GM21447 (cell line): ENCODE data around the gene GRHPR.
"Not testable (repeated sequence)": the region's sequence is repeated elsewhere in the genome, so short reads cannot be mapped to it uniquely, and the experiment has no call there.

Source experiments
- ATAC-seq: cut with Tn5 transposase; IDR thresholded peaks from one replicate; pipeline ENCODE4 v1.9.1; 2021; ENCODE audit not compliant: unreplicated experiment

GRHPR gene

DNA sequence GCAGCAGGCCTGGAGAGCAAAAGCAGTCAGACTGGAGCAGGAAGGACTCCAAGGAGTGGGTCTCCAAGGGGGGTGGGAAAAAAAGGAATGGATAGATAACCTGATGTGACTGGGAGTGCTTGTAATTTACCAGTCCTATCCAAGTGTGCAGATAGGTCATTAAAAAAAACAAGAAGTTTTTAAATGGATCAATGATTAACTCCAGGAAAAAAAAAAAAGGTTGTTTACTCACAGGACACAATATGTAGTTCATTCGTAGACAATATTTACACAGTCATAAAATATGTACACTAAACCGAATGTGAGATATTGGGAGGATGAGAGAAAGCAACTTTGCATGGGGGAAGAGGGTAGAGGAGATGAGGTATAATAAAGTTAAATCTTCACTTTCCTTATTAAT, 22.4 kb downstream of the GRHPR start:
- no peak for ATAC-seq

GRCh38 chr9:37445832-37446231, 23.3 kb downstream of the GRHPR start:
- no peak for ATAC-seq

- ATAC-seq, result no peak
These were observed 23.9 kb downstream of the GRHPR start for GRCh38 chr9:37446401-37446800.

GRCh38 chr9:37447111-37447510, 24.6 kb downstream of the GRHPR start:
- ATAC-seq, result no peak

- ATAC-seq, result no peak
These were observed 27.6 kb downstream of the GRHPR start for GRCh38 chr9:37449862-37450632.

DNA sequence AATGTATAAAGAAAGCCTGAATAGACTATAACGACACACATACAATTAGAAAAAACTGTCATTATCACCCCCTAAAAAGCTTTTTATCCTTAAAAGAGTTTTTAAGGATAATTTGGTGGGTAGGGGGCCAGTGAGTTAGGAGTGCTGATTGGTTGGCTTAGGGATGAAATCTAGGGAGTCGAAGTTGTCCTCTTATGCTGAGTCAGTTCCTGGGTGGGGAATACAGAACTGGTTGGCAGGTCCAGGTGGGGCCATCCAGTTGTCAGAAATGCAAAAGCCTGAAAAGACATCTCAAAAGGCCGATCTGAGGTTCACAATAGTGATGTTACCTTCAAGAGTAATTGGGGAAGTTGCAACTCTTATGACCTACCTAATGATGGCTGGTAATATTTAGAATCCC, 29.1 kb downstream of the GRHPR start:
- ATAC-seq, result no peak

DNA sequence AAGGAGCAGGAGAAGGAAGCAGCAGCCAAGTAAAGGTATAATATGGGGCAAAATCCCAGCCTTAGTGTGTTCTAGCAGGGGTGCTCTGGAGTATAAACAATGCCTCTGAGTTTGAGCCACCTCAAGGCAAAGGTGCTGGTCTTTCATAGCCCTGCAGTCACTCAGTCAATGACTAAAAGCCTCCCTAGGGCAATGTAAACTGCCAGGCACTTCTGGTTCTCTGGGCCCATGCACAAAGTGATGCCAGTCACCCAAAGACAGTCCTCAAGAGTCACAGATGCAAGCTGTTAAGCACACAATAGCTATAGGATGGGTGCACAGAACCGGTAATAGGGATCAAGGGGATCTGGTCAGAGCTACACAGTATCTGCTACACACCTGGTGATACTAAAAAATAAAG, 30.1 kb downstream of the GRHPR start:
- no peak for ATAC-seq

- no peak for ATAC-seq
These were observed 31.3 kb downstream of the GRHPR start for GRCh38 chr9:37453827-37454226.

- no peak for ATAC-seq
These were observed 31.7 kb downstream of the GRHPR start for GRCh38 chr9:37454238-37454637.

GRCh38 chr9:37455884-37456647, 33.6 kb downstream of the GRHPR start:
- no peak for ATAC-seq

DNA sequence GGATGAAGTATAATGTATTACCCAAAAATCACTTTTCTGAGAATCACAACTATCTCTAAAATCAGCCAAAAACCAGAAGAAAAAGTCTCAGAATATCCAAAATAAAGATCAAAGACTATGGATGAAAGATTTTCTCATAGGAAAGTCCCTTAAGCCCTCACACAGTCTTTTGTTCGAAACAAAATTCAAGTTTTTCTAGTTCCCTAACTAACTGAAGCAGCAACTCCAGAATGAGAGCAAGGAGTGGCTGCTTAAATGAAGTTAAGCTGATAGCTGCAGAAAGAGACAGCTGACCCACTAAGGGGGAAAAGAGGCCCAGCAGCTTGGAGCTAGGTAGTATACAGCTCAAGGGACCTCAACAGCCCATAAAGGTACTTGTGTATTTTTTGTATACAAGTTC, 34.3 kb downstream of the GRHPR start:
- ATAC-seq, result no peak

DNA sequence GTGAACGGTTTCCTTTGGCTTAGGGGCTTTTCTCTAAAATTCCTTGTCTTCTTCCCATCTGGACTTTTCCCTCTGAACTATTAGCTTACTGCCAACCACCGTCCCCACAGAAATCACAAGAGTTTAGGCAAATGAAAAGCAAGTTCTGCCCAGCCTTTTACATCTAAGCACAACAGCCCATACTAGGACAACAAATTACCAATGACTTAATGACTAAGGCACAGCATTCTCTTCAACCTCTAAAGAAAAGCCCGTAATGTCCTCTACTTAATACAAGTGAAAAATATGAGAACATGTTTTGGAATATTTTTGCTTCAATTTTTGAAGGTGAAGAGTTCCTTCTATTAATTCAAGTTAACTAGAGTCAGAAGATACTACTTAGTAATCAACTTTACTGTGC, 41.5 kb downstream of the GRHPR start:
- ATAC-seq, result no peak

DNA sequence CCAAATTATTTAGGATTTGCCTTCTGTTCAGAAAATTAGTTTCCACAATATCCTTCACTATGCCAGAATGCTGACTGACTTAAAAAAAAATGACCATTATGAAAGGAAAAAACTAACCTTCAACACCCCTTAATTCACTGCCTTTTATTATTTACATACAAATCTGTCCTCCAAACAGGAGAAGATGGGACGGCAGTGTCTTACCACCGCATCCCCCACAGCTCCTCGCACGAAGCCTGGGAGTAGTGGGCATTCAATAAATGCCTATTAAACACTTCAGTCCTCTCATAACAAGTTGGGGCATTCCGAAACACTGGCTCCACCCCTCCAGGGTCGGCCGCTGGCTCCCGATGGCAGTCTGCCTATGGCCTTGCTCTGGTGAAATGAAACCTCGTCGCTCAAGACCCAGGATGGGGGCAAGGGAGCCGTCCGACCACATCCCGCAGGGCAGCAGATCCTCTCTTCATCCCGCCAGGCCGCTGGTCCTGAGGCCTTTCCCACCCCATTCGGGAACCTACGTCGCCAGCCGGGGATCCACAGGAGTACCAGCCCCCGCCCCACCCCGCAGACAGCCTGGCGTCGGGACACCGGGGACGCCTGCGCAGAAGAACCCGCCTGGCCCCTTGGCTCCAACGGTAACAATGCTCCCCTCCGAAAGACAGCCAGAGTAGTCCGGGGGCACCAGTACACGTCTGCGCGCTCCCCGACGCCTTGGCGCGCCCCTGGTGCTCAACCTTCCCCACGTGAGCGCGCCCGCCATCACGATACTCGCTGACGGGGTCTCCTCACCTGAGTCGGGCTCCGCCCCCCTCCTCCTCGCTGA, 42.1 kb downstream of the GRHPR start:
- peak; percentile 24 for ATAC-seq

- ATAC-seq, result peak; percentile 71
These were observed 42.9 kb downstream of the GRHPR start, which contains the start of gene ZBTB5 for GRCh38 chr9:37465249-37466036. Gene ZBTB5, minus strand, starts transcription at chr9:37465450. Its CDS starts 22,899 bp downstream, at chr9:37442551.

DNA sequence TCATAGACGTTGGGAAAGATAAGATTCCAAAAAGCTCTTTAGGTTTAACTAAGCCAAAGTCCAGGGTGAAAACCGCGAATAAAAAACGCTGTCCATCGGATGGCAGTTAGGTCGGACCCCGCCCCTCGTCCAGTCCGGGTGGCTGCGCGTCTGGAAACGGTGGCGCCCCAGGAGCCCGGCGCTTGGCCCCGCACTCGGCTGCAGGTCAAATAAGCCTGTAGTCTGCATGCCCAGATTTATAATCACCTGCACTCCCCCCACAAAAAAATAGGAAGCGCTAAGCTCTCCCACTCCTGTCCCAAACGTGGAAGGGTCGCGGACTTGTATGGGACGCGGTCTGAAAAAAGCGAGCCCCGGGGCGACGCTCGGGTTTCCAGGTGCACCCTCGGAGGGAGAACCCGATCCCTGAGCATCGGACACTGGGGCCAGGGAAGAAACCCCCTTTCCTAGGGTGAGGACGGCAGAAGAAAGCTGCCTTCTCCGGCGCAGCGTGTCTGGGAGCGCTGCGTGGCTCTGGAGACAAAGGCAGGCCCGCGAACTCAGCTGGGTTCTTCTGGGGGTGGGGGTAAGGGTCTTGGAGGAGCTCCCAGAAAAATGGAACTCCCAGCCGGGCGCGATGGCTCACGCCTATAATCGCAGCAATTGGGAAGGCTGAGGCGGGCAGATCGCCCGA, 43.7 kb downstream of the GRHPR start:
- peak; percentile 5 for ATAC-seq

DNA sequence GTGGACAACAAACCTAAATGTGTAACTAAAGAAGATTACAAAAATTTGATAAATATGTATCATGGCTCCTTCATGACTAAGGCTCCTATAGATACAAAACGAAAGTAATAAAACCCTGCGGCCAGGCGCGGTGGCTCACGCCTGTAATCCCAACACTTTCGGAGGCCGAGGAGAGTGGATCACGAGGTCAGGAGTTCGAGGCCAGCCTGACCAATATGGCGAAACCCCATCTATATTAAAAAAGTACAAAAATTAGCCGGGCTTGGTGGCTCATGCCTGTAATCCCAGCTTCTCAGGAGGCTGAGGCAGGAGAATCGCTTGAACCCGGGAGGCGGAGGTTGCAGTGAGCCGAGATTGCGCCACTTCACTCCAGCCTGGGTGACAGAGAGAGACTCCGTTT, 45.0 kb downstream of the GRHPR start:
- ATAC-seq, result not testable (repeated sequence)

- ATAC-seq, result no peak
These were observed 46.1 kb downstream of the GRHPR start for GRCh38 chr9:37468620-37469019.

- ATAC-seq, result no peak
These were observed 49.6 kb downstream of the GRHPR start for GRCh38 chr9:37471942-37472684.

- ATAC-seq, result not testable (repeated sequence)
These were observed 51.5 kb downstream of the GRHPR start for GRCh38 chr9:37473982-37474381.
